HEK293T (cell line): Measurements from ENCODE around the gene EIPR1.

Source experiments
- CTCF ChIA-PET: fragments of 350-600 bp; formaldehyde crosslinking; extraction: SDS; loops from one replicate; lab custom pipeline; 2021; ENCODE audit warnings: antibody characterized with exemption, inconsistent platforms; lab: Yijun Ruan, JAX
- POLR2A ChIA-PET: fragments of 350-600 bp; formaldehyde crosslinking; extraction: SDS; loops from one replicate; lab custom pipeline; 2020; ENCODE audit warnings: antibody characterized with exemption, inconsistent platforms; lab: Yijun Ruan, JAX
- DNase-seq: peaks from one replicate; pipeline ENCODE4 v3.0.0; 2012; ENCODE audit warnings: mixed read lengths; ENCODE audit errors: extremely low spot score
- ARNT ChIP-seq: fragments of 450-650 bp; IDR thresholded peaks from 2 replicates; pipeline ENCODE4 v1.6.1; 2017; ENCODE audit warnings: mild to moderate bottlenecking
- BHLHE40 ChIP-seq: fragments of 450-650 bp; IDR thresholded peaks from 2 replicates; pipeline ENCODE4 v1.6.1; 2016; ENCODE audit warnings: mild to moderate bottlenecking, moderate library complexity, borderline replicate concordance
- CTBP1 ChIP-seq: fragments of 450-650 bp; IDR thresholded peaks from 2 replicates; pipeline ENCODE4 v1.6.1; 2016; ENCODE audit warnings: borderline replicate concordance
- ELF4 ChIP-seq: fragments of 450-650 bp; IDR thresholded peaks from 2 replicates; pipeline ENCODE4 v1.6.1; 2017; ENCODE audit warnings: antibody characterized with exemption
- FOXA1 ChIP-seq: fragments of 450-650 bp; IDR thresholded peaks from 2 replicates; pipeline ENCODE4 v1.6.1; 2016; ENCODE audit warnings: mild to moderate bottlenecking
- FOXK2 ChIP-seq: fragments of 450-650 bp; IDR thresholded peaks from 2 replicates; pipeline ENCODE4 v1.6.1; 2016; ENCODE audit warnings: mild to moderate bottlenecking
- FOXM1 ChIP-seq: fragments of 450-650 bp; IDR thresholded peaks from 2 replicates; pipeline ENCODE4 v1.6.1; 2017; ENCODE audit warnings: mild to moderate bottlenecking, borderline replicate concordance
- HDGF ChIP-seq: fragments of 450-650 bp; IDR thresholded peaks from 2 replicates; pipeline ENCODE4 v1.6.1; 2017; ENCODE audit warnings: antibody characterized with exemption, borderline replicate concordance
- L3MBTL2 ChIP-seq: fragments of 450-650 bp; conservative IDR thresholded peaks from 2 replicates; pipeline ENCODE4 v1.6.1; 2016; ENCODE audit warnings: mild to moderate bottlenecking
- LEF1 ChIP-seq: fragments of 450-650 bp; IDR thresholded peaks from 2 replicates; pipeline ENCODE4 v1.6.1; 2017; ENCODE audit warnings: mild to moderate bottlenecking, borderline replicate concordance
- NFRKB ChIP-seq: fragments of 450-650 bp; IDR thresholded peaks from 2 replicates; pipeline ENCODE4 v1.6.1; 2016; ENCODE audit warnings: mild to moderate bottlenecking, moderate library complexity
- SP1 ChIP-seq: fragments of 450-650 bp; IDR thresholded peaks from 2 replicates; pipeline ENCODE4 v1.6.1; 2017
- SUZ12 ChIP-seq: fragments of 450-650 bp; IDR thresholded peaks from 2 replicates; pipeline ENCODE4 v1.6.1; 2016; ENCODE audit warnings: mild to moderate bottlenecking
- TARDBP ChIP-seq: fragments of 450-650 bp; IDR thresholded peaks from 2 replicates; pipeline ENCODE4 v1.6.1; 2016
- ZNF384 ChIP-seq: fragments of 450-650 bp; IDR thresholded peaks from 2 replicates; pipeline ENCODE4 v1.6.1; 2016
- TF ChIP-seq, protein P1 (sequence below): fragments of 450-650 bp; IDR thresholded peaks from 2 replicates; pipeline ENCODE4 v1.6.1; 2016

Gene EIPR1

DNA sequence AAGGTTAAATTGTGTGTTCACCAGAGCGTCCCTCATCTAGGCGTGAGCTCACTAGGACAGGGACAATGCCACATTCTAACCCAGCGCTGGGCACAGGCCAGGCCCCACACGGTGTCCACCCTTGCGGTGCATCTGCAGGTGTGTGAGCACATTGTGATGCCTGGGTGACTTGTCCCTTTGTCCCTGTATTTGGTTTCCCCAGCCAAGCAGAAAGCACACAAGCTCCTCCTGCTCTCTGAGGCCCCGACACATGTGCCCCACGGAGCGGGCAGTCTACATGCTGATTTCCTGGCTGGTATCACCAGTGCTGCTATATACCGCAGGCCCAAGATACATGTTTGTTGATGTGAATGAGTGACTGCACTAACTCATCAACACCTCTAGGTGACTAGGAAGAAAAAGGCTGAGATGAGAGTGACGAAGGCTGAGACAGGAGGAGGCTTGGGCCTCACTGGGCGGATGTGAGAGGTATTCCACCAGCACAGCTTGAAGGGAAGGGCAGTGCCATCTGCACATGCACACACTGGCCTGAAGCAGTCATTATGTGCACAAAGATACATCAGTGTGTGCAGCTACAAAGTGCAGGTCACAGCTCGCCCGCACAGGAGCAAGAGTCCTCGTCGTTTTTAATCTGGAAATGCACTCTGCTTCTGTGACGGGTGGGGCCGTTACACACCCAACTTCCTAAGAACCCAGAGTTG, 205.9 kb downstream of the EIPR1 start:
- POLR2A ChIA-PET, result no interaction called here
- TF ChIP-seq FOXK2 (no peak), HDGF (no peak), L3MBTL2 (no peak), NFRKB (no peak), FOXA1 (no peak)
- TF ChIP-seq, protein P1, sequence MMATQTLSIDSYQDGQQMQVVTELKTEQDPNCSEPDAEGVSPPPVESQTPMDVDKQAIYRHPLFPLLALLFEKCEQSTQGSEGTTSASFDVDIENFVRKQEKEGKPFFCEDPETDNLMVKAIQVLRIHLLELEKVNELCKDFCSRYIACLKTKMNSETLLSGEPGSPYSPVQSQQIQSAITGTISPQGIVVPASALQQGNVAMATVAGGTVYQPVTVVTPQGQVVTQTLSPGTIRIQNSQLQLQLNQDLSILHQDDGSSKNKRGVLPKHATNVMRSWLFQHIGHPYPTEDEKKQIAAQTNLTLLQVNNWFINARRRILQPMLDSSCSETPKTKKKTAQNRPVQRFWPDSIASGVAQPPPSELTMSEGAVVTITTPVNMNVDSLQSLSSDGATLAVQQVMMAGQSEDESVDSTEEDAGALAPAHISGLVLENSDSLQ, result no peak
- CTCF ChIA-PET, result no interaction called here
- DNase-seq, result no peak

DNA sequence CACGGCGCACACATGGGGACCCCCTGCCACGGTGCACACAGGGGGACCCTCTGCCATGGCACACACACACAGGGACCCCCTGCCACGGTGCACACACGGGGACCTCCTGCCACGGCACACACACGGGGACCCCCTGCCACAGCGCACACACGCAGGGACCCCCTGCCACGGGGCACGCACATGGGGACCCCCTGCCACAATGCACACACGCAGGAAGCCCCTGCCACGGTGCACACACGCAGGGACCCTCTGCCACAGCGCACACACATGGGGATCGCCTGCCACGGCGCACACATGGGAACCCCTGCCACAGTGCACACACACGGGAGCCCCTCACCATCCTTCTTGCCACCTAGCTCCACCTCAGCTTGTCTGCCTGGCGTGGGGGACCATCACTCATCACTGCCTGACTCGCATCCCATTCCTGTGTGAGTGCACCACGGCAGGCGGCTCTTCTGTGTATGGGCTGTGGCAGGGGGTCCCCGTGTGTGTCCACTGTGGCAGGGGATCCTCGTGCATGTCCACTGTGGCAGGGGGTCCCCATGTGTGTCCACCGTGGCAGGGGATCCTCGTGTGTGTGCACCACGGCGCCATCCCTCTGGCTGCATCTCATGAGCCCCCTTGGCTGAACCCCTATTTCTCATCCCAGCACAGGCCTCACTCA, 206.7 kb downstream of the EIPR1 start:
- DNase-seq, result no peak
- TF ChIP-seq L3MBTL2 (no peak), FOXA1 (no peak), FOXM1 (no peak), LEF1 (no peak), BHLHE40 (no peak), NFRKB (no peak), FOXK2 (no peak), CTBP1 (no peak), TARDBP (no peak), HDGF (no peak), SUZ12 (no peak), ARNT (no peak), ZNF384 (no peak), SP1 (no peak), ELF4 (no peak)
- TF ChIP-seq, protein P1, result no peak
- ChIA-PET CTCF (no interaction called here), POLR2A (no interaction called here)

DNA sequence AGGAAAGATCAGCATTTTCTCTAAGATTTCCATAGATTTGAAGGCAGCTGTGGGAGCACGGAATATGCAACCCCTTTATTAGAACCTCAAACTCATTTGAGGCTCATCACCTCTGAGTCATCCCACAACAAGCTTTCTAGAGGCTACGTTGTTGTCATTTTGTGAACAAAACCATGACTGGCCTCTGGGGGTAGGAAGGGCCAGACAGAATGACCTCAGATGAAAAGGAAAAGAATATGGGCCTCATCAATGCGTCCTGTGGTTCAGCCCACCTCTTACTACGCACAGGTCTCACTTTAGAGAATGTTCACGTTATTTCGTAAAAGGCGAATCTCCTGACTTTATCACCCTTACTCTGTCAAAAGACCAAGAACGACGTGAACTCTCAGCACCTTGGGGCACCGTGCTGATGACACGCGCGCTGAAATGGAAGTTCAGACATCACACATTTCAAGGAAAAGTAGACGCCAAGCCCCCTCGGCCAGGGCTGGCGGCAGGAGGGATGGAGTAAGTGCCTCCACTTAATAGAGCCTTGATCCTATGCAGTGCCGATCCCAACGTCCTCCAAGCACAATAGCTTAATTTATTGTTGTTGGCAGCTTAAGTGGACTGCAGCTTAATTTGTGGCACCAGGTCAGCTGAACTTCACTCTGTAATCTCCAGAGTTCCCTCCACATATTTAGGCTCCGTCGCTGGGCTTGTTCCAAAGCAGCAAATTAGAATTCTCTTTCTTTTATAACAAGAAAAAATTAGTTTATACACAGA, 208.3 kb downstream of the EIPR1 start:
- DNase-seq, result no peak
- TF ChIP-seq ELF4 (no peak), FOXK2 (no peak), FOXM1 (no peak), LEF1 (no peak), NFRKB (no peak), BHLHE40 (no peak), ZNF384 (no peak), ARNT (no peak), HDGF (no peak), SP1 (no peak), SUZ12 (no peak), TARDBP (no peak), L3MBTL2 (no peak), CTBP1 (no peak), FOXA1 (no peak)
- TF ChIP-seq, protein P1, result no peak
- POLR2A ChIA-PET, result no interaction called here

DNA sequence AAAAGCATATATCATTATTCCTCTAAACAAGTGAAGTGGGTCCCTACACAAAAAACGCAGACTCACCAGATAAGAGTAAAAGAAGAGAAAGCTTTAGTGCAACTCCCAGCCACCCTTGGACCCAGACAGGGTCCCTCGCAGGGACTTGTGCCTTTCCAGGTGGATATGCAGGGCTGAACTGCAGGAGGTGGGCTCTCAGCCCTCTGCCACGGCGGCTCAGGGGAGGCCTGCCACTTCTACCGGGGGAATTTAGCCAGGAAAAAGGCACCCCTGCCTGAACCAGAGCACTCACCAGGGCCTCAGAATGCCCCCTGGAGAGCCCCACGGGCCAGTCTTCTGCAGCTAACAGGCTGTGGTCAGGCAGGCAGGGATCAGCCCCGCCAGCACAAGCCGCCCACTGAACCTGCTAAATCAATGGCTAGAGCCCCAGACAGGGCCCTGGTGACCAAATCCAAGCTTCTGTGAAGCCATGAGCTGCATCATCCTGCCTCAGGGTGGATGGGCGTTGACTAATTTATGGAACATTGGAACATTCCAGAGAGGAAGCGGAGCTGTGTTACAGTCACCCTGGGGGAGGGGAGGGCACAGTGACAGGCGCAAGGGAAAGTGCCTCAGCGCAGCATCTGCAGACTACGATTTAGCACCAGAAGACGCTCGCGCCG, 209.3 kb downstream of the EIPR1 start:
- no peak for DNase-seq
- ChIA-PET POLR2A (no interaction called here), CTCF (no interaction called here)
- no peak for TF ChIP-seq CTBP1
- TF ChIP-seq ZNF384, result no peak
- no peak for TF ChIP-seq HDGF
- no peak for TF ChIP-seq BHLHE40
- no peak for TF ChIP-seq SP1
- TF ChIP-seq FOXK2, result no peak
- TF ChIP-seq SUZ12, result no peak
- TF ChIP-seq ARNT, result no peak
- no peak for TF ChIP-seq L3MBTL2
- no peak for TF ChIP-seq NFRKB
- TF ChIP-seq FOXM1, result no peak
- TF ChIP-seq ELF4, result no peak
- TF ChIP-seq, protein P1, result no peak
- no peak for TF ChIP-seq TARDBP
- TF ChIP-seq FOXA1, result no peak
- no peak for TF ChIP-seq LEF1

More for the DNA sequence above, 208.3 kb downstream of the EIPR1 start:
- CTCF ChIA-PET, result no interaction called here
